Left lung (tissue), 10 donors: Measurements from ENCODE around the gene XYLB. TPM values are rescaled to one million over a fixed set of nuclear protein-coding genes. Genes with fewer than 3 reads are reported as not detected.

Experiments used
- ATAC-seq: fragments of 200-7000 bp; cut with Tn5 transposase; one replicate; pipeline ENCODE4 v1.9.1; 2020; ENCODE audit warnings: moderate library complexity
- DNase-seq, 4 donors: peaks; one replicate each; pipeline ENCODE4 v3.0.0-alpha.2; 2013 to 2020
- H3K27ac ChIP-seq, 2 donors: fragments of 200-600 bp; sonication (generic) in 1 of 2; one replicate each; pipeline versions ENCODE4 v1.5.0 to v1.8.0; 2020 to 2021
- H3K27me3 ChIP-seq, 2 donors: fragments of 200-600 bp; sonication (generic) in 1 of 2; one replicate each; pipeline versions ENCODE4 v1.5.0 to v1.8.0; 2020 to 2021
- H3K36me3 ChIP-seq, 2 donors: fragments of 200-600 bp; sonication (generic) in 1 of 2; one replicate each; pipeline versions ENCODE4 v1.5.0 to v1.8.0; 2020 to 2021
- H3K4me1 ChIP-seq, 2 donors: fragments of 200-600 bp; one replicate each; pipeline ENCODE4 v1.8.0; 2021
- H3K4me3 ChIP-seq, 2 donors: fragments of 200-600 bp; sonication (generic) in 1 of 2; one replicate each; pipeline versions ENCODE4 v1.5.0 to v1.8.0; 2020 to 2021; ENCODE audit warnings: mild to moderate bottlenecking in 1 of 2
- H3K9me3 ChIP-seq, 2 donors: fragments of 200-600 bp; sonication (generic) in 1 of 2; one replicate each; pipeline versions ENCODE4 v1.5.0 to v1.8.0; 2020 to 2021
- intact Hi-C, 2 donors: fragments of 100-400 bp; cut with DNase I; formaldehyde crosslinking; loops; one replicate each; pipeline versions ENCODE4 v1.11.2 to v1.14.2; 2022
- polyA plus RNA-seq, 6 donors: library from polyadenylated mRNA; unstranded; fragments of 120-200 nt; gene quantifications; one replicate each; pipeline ENCODE4 v1.2.1, GENCODE V29; 2013; ENCODE audit not compliant: insufficient read length in 6 of 6
- total RNA-seq, 2 donors: library from RNA; stranded (reverse); fragmentation: NEBNext Ultra II Directional; extraction: Animal tissue kit (Norgen Biotek cat#: 25700); gene quantifications; one replicate each; pipeline ENCODE4 v1.2.1, GENCODE V29; 2021
- TF ChIP-seq, protein P1 (sequence below), 2 donors: fragments of 200-600 bp; sonication (generic) in 1 of 2; IDR thresholded peaks; one replicate each; pipeline versions ENCODE4 v1.5.0 to v1.8.0; 2021; ENCODE audit warnings: antibody characterized with exemption in 2 of 2
- donor health status: DM: no; HTN: yes; CAD: no.
- donor health status: DM: no; HTN: no; CAD: no.

Gene XYLB
- total and polyA plus RNA-seq, 8 donors = 5.1 to 8.7 (median 7.3) TPM

DNA sequence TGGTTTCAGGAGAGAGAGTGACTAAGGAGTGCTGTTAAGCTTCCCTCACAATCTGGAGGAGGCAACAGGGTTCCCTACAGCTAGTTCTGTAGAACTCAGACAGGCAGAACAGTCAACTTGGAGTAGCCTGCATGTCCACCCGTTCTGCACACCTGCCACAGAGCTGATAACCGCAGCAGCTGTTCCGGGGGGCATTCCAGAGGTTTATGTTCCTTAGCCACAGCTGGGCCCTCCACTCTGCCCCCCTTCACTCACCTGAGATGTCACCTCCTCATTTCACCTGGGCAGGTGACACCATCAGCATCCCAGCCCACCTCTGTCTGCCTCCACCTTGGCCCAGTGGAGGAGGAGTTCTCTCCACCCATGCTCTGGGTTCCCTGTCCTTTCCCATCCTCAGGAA is 22.6 kb downstream of the XYLB start:
- H3K27me3 ChIP-seq = no peaks in the 10 kb centered on the region
- no peak for ATAC-seq
- TF ChIP-seq, protein P1, sequence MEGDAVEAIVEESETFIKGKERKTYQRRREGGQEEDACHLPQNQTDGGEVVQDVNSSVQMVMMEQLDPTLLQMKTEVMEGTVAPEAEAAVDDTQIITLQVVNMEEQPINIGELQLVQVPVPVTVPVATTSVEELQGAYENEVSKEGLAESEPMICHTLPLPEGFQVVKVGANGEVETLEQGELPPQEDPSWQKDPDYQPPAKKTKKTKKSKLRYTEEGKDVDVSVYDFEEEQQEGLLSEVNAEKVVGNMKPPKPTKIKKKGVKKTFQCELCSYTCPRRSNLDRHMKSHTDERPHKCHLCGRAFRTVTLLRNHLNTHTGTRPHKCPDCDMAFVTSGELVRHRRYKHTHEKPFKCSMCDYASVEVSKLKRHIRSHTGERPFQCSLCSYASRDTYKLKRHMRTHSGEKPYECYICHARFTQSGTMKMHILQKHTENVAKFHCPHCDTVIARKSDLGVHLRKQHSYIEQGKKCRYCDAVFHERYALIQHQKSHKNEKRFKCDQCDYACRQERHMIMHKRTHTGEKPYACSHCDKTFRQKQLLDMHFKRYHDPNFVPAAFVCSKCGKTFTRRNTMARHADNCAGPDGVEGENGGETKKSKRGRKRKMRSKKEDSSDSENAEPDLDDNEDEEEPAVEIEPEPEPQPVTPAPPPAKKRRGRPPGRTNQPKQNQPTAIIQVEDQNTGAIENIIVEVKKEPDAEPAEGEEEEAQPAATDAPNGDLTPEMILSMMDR (IDR thresholded peaks at IDR 0.05) = no peak
- H3K9me3 ChIP-seq = no peaks in the 10 kb centered on the region
- no peak for DNase-seq
- intact Hi-C loops = no loop called here
- H3K4me3 ChIP-seq = no peak overlapping the region
- H3K27ac ChIP-seq = no peak overlapping the region
- H3K36me3 ChIP-seq = peaks cover 0 to 34% of the 10 kb centered on the region in 2 donors
- no peaks in the 10 kb centered on the region for H3K4me1 ChIP-seq

DNA sequence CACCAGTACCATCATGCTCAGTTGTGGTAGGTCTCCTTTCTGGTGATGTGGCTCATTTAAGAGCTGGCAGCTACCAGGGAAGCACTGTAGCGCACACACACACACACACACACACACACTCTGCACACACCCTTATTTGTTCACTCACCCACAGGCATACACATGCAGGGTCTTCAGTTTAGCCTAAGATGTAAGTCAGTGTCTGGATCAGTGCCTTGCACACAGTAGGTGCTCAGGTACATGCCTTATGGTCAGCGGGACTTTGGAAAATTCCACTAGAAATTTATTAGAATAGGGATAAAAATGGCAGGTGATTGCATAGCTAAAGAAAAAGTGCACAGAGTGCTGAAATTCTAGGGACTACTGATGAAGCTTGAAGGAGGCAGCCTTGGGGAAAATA is 23.6 kb downstream of the XYLB start:
- peaks cover 0 to 43% of the 10 kb centered on the region in 2 donors for H3K36me3 ChIP-seq
- no peaks in the 10 kb centered on the region for H3K9me3 ChIP-seq
- H3K4me1 ChIP-seq = no peaks in the 10 kb centered on the region
- H3K4me3 ChIP-seq = no peak overlapping the region
- ATAC-seq (no peak), DNase-seq (no peak)
- intact Hi-C loops = no loop called here
- TF ChIP-seq, protein P1 (IDR thresholded peaks at IDR 0.05) = no peak
- H3K27ac ChIP-seq = no peak overlapping the region
- no peaks in the 10 kb centered on the region for H3K27me3 ChIP-seq

DNA sequence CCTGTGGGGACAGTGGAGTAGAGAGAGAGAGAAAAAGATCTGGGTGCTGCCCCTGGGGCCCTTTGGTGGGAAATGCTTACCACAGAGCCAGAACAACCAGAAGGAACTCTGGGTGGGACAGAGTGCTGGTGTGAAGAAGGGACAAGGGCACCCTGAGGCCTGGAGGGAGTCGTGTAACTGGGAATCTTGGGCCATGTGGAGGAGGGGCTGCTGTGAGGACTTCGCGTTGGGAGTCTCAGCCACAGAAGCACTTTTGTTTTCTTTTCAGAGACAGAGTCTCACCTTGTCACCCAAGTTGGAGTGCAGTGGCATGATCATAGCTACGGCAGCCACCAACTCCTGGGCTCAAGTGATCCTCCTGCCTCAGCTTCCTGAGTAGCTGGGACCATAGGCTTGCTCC is 24.3 kb downstream of the XYLB start:
- intact Hi-C loops = no loop called here

DNA sequence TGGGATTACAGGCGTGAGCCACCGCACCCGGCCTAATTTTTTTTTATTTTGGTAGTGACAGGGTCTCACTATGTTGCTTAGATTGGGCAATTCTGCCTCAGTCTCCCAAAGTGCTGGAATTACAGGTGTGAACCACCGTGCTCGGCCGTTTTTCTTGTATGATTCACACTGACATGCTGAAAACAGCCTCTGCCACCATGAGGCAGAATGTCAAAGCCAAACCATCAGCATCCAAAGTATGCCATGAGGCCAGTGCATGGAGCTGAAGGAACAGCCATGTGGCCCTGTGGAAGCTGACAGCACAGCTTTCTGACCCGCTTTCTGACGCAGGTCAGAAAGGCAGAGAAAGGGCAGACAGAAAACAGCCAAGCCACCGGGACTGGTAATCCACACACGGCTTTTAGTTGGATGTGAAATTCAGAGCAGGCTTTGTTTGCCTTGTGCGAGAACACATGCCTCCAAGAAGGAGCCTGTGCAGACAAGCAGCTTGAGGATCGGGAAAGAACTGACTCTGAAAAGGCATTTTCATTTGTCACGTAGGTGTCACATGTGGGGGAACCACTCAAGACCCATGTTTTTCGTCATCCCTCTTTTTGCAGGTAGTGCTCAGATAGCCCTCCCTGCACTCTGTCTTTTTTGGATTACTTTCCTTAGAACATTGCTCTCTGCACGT is 25.1 kb downstream of the XYLB start:
- intact Hi-C loops = no loop called here
- H3K27ac ChIP-seq = no peak overlapping the region
- no peaks in the 10 kb centered on the region for H3K9me3 ChIP-seq
- no peak overlapping the region for H3K4me3 ChIP-seq
- no peak for ATAC-seq
- TF ChIP-seq, protein P1 (IDR thresholded peaks at IDR 0.05) = no peak
- no peak for DNase-seq
- H3K36me3 ChIP-seq = peaks cover 0 to 40% of the 10 kb centered on the region in 2 donors
- H3K27me3 ChIP-seq = no peaks in the 10 kb centered on the region
- H3K4me1 ChIP-seq = no peaks in the 10 kb centered on the region

More for the DNA sequence above, 24.3 kb downstream of the XYLB start:
- ATAC-seq (no peak), DNase-seq (no peak)
- H3K27ac ChIP-seq = no peak overlapping the region
- no peak overlapping the region for H3K4me3 ChIP-seq
- H3K27me3 ChIP-seq = no peaks in the 10 kb centered on the region
- no peaks in the 10 kb centered on the region for H3K4me1 ChIP-seq
- H3K9me3 ChIP-seq = no peaks in the 10 kb centered on the region
- H3K36me3 ChIP-seq = peaks cover 0 to 40% of the 10 kb centered on the region in 2 donors
- TF ChIP-seq, protein P1 (IDR thresholded peaks at IDR 0.05) = no peak

DNA sequence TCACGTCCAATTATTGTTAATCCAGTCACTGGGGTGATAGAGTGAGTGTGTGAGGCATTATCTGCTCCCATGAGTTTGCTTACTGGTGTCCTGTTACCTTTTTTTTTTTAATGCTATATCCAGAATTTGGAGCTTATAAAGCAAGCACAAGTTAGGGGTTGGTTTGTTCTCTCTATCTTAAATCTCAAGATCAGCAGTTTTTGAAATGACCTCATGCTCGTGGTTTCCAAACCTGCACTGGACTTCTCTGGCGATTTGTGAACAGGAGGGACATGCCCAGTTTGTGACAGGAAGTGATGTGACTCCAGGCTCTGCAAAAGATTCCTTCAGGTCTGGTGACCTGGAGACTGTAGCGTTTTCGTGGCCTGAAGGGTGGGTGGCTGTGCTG is 25.6 kb downstream of the XYLB start:
- H3K4me3 ChIP-seq = no peak overlapping the region
- intact Hi-C loops = no loop called here
- ATAC-seq = no peak
- no peak overlapping the region for H3K27ac ChIP-seq
- peaks cover 0 to 35% of the 10 kb centered on the region in 2 donors for H3K36me3 ChIP-seq
- H3K9me3 ChIP-seq = no peaks in the 10 kb centered on the region
- TF ChIP-seq, protein P1 (IDR thresholded peaks at IDR 0.05) = no peak
- H3K4me1 ChIP-seq = no peaks in the 10 kb centered on the region
- H3K27me3 ChIP-seq = no peaks in the 10 kb centered on the region
- DNase-seq = no peak
